Measurements from ENCODE around the gene PARD6G. TPM values are rescaled to one million over a fixed set of nuclear protein-coding genes. Genes with fewer than 3 reads are reported as not detected.
"Not testable (repeated sequence)": the region's sequence is repeated elsewhere in the genome, so short reads cannot be mapped to it uniquely, and the experiment has no call there.

PARD6G gene
- polyA plus RNA-seq (ENCODE audit: insufficient read length in 3 of 3): 10 to 100 TPM; 30.2 to 31.0 (median 31.0) TPM

- DNase-seq (ENCODE audit: low read depth in 3 of 3, low spot score in 2 of 3): peak in 1 of 3 donors; percentile 38
Measured at GRCh38 chr18:80247393-80247841, at the start of gene PARD6G. TSS of gene PARD6G (minus strand) at chr18:80247514. CDS start at chr18:80247348, 166 bp downstream.

GRCh38 chr18:80262241-80263033, 15.1 kb upstream of the PARD6G start:
- not testable (repeated sequence) for DNase-seq (ENCODE audit: low read depth in 3 of 3, low spot score in 2 of 3)

- DNase-seq (ENCODE audit: low read depth in 3 of 3, low spot score in 2 of 3): no peak
Measured at GRCh38 chr18:80259610-80260009, 12.3 kb upstream of the PARD6G start.

- no peak for DNase-seq (ENCODE audit: low read depth in 3 of 3, low spot score in 2 of 3)
Measured at GRCh38 chr18:80258640-80259039, 11.3 kb upstream of the PARD6G start.

- DNase-seq (ENCODE audit: low read depth in 3 of 3, low spot score in 2 of 3): not testable (repeated sequence)
Measured at GRCh38 chr18:80257579-80258543, 10.5 kb upstream of the PARD6G start.

GRCh38 chr18:80254971-80255500, 7.7 kb upstream of the PARD6G start:
- DNase-seq (ENCODE audit: low read depth in 3 of 3, low spot score in 2 of 3): no peak

GRCh38 chr18:80253871-80254492, 6.7 kb upstream of the PARD6G start:
- DNase-seq (ENCODE audit: low read depth in 3 of 3, low spot score in 2 of 3): no peak

- DNase-seq (ENCODE audit: low read depth in 3 of 3, low spot score in 2 of 3): no peak
Measured at GRCh38 chr18:80253236-80253635, 5.9 kb upstream of the PARD6G start.

GRCh38 chr18:80252136-80252535, 4.8 kb upstream of the PARD6G start:
- no peak for DNase-seq (ENCODE audit: low read depth in 3 of 3, low spot score in 2 of 3)

GRCh38 chr18:80251700-80252099, 4.4 kb upstream of the PARD6G start:
- no peak for DNase-seq (ENCODE audit: low read depth in 3 of 3, low spot score in 2 of 3)

GRCh38 chr18:80250740-80251364, 3.5 kb upstream of the PARD6G start:
- DNase-seq (ENCODE audit: low read depth in 3 of 3, low spot score in 2 of 3): no peak

- DNase-seq (ENCODE audit: low read depth in 3 of 3, low spot score in 2 of 3): no peak
Measured at GRCh38 chr18:80249217-80250093, 2.1 kb upstream of the PARD6G start.

GRCh38 chr18:80246445-80247392, 595 bp downstream of the PARD6G start:
- no peak for DNase-seq (ENCODE audit: low read depth in 3 of 3, low spot score in 2 of 3)

- DNase-seq (ENCODE audit: low read depth in 3 of 3, low spot score in 2 of 3): no peak
Measured at GRCh38 chr18:80245781-80246444, 1.4 kb downstream of the PARD6G start.

- no peak for DNase-seq (ENCODE audit: low read depth in 3 of 3, low spot score in 2 of 3)
Measured at GRCh38 chr18:80244956-80245730, 2.2 kb downstream of the PARD6G start.

- no peak for DNase-seq (ENCODE audit: low read depth in 3 of 3, low spot score in 2 of 3)
Measured at GRCh38 chr18:80244167-80244566, 3.1 kb downstream of the PARD6G start.

GRCh38 chr18:80243204-80243603, 4.1 kb downstream of the PARD6G start:
- DNase-seq (ENCODE audit: low read depth in 3 of 3, low spot score in 2 of 3): no peak

Measured in right renal cortex interstitium (tissue), 3 donors.